H1 (cell line): ENCODE data around the gene RASD2. TPM values are rescaled to one million over a fixed set of nuclear protein-coding genes. Genes with fewer than 3 reads are reported as not detected.

Source experiments
- CEBPB ChIP-seq: IDR thresholded peaks from 2 replicates; pipeline ENCODE4 v1.6.1; 2012; ENCODE audit warnings: low read depth, low read length
- CTBP2 ChIP-seq: IDR thresholded peaks from 2 replicates; pipeline ENCODE4 v1.7.0; 2011; ENCODE audit warnings: borderline replicate concordance, mild to moderate bottlenecking, moderate library complexity, mixed read lengths, low read length; ENCODE audit not compliant: insufficient read depth, insufficient read length
- GABPA ChIP-seq: IDR thresholded peaks from 2 replicates; pipeline ENCODE4 v1.6.1; 2011; ENCODE audit warnings: mild to moderate bottlenecking, low read length, moderate library complexity, borderline replicate concordance; ENCODE audit not compliant: insufficient read depth
- KDM5A ChIP-seq: fragments of 200-600 bp; IDR thresholded peaks from 2 replicates; pipeline ENCODE4 v1.7.1; 2012; ENCODE audit warnings: mild to moderate bottlenecking, low read length, inconsistent platforms, mixed read lengths
- NRF1 ChIP-seq: IDR thresholded peaks from 2 replicates; pipeline ENCODE4 v1.6.1; 2011; ENCODE audit warnings: mild to moderate bottlenecking, low read depth, low read length, improper control_type of control experiment
- POLR2AphosphoS5 ChIP-seq: IDR thresholded peaks from 2 replicates; pipeline ENCODE4 v1.6.1; 2011; ENCODE audit warnings: low read depth, low read length
- SUZ12 ChIP-seq: fragments of 200-600 bp; sonication (generic); IDR thresholded peaks from 2 replicates; pipeline ENCODE4 v1.6.1; 2012; ENCODE audit warnings: mild to moderate bottlenecking, inconsistent platforms, low read length, moderate library complexity, mixed read lengths
- TBP ChIP-seq: IDR thresholded peaks from 2 replicates; pipeline ENCODE4 v1.6.1; 2011; ENCODE audit warnings: low read depth, low read length, improper control_type of control experiment
- polyA plus RNA-seq, 7 experiments: library from polyadenylated mRNA; depleted of rRNA in 3 of 7; stranded (reverse) in 5 of 7; unstranded in 2 of 7; fragments of >200 nt in 5 of 7; fragments of 200-250 nt in 2 of 7; gene quantifications; 1 replicate in 5 of 7; 2 replicates in 1 of 7; 4 replicates in 1 of 7; pipeline versions ENCODE4 v1.2.1 to v1.2.3, GENCODE V29; 2011 to 2013; ENCODE audit warnings: missing spikeins in 2 of 7, mixed read lengths in 2 of 7
- total RNA-seq: library from RNA; stranded (reverse); fragmentation: NEBNext Ultra II Directional; extraction: Animal tissue kit (Norgen Biotek cat#: 25700); gene quantifications from 2 replicates; pipeline ENCODE4 v1.2.1, GENCODE V29; 2021

Gene RASD2
- total and polyA plus RNA-seq, 2 of the 8 experiments (the other 6 are each of a cell fraction or from before 2014, with no cell fraction given): 1.9 to 5.1 TPM

DNA sequence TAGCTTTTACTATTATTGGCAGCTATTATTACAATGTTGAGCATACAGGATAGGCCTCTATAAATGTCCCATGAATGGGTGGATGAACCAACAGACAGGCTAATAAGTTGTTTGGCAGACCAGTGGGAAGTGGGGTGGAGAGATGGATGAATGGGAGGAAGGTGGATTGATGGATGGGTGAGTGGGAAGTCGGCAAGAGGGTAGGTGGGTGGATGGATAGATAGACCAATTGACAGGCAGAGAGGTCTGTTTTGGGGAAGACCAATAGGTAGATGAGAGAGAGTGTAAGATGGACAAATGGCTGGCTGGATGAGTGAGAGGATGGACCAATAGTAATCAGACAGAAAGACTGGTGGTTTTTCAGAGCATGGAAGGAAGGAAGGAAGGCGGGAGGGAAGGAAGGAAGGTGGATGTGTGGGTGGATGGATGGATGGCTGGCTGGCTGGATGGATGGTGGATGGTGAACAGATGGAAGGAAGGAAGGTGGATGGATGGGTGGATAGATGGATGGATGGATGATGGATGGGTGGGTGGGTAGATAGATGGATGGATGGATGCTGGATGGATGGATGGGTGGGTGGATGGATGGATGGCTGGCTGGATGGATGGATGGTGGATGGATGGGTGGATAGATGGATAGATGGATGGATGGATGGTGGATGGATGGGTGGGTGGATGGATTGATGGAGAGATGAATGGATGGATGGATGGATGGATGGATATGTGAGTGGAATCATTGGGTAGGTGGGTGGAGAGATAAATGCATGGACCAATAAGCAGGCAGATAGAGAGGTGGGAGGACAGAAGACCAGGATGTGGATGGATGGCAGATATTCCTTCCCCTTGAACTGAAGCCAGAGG is 37.4 kb downstream of the RASD2 start (continued):
- no peak for TF ChIP-seq KDM5A
- TF ChIP-seq SUZ12: no peak
- TF ChIP-seq CTBP2: no peak
- TF ChIP-seq GABPA: no peak
- no peak for TF ChIP-seq POLR2AphosphoS5
- TF ChIP-seq NRF1: no peak
- TF ChIP-seq CEBPB: no peak
- TF ChIP-seq TBP: no peak
